IPS-11a (cell line): ENCODE results near the gene TECTB.

ENCODE experiments used
- H3K4me3 ChIP-seq: one replicate; pipeline ENCODE4 v1.5.1; 2013; ENCODE audit warnings: low read depth, low read length, control low read depth

Gene TECTB

DNA sequence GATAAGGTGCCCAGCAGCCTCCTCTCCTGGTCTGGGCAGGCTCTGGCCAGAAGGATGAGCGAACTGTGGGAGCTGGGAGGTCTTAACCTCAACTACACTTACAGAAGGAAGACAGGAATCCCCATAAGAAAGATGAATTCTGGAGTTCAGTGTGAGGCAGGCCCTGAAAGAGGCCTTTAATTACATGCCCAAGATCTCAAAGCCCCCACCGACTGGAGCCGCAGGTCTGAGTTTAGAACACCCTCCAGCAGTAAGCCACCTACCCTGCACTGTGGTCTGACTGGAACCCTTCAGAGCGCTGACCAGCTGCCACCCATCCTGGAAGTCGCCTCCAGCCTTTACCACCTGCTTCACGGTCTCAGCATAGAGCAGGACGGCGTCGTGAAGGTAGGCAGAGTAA lies 62.5 kb downstream of the TECTB start:
- no peak overlapping the region for H3K4me3 ChIP-seq

DNA sequence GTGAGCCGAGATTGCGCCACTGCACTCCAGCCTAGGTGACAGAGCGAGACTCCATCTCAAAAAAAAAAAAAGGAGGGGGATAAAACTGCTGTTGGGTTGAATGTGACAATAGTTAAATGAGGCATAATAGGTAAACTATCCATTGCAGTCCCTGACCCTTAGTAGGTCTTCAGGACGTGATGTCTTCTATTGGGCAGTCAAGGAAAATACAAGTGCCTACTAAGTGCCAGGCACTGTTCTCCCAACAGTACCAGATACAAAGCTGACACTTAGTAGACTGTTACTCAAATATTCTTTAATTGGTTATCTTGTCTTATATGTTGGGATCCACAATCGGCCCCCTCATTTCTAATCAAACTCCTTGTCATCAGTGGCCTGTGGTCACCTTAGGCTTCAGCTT lies 63.6 kb downstream of the TECTB start:
- H3K4me3 ChIP-seq: no peak overlapping the region

DNA sequence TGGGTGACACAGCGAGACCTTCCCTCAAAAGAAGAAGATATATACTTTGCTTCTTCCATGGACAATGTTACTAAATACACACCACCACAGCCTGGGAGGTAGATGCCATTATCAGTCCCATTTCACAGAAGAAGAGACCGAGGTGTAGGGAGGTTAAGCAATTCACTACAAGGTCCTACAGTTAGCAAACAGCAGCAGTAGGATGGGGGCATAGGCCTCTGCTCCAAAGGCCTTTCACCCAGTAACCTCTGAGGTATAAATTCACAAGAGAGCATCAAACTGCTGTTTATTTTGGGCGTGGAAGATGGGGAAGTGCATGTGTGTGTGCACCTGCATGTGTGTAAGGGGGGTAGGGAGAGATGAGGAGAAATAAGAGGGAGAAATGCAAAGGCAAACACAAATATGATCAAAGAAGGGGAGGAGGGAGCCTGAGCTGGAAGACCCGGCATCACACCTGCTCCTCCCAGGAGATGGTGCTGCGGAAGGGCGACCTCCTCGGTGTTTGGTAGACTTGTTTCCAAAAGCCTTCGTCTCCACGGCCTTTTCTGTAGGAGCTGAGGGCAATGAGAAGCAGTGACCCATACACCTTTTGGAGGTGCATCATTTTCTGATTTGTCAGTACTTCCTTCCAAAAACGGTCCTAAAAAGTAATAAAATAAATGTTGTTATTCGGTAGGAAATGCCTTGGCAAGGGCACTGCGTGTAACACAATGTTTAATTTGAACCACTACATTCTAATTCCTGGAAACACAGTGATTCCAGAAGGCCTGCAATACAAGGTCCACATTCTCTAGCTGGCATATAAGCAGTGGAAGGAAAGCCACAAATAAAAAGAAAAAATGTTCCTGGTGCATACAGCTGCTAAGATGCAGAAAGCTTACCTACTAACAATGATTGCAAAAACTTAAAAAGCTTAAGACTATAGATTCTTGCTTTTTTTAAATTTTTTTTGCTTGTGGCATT lies 64.8 kb downstream of the TECTB start:
- no peak overlapping the region for H3K4me3 ChIP-seq

DNA sequence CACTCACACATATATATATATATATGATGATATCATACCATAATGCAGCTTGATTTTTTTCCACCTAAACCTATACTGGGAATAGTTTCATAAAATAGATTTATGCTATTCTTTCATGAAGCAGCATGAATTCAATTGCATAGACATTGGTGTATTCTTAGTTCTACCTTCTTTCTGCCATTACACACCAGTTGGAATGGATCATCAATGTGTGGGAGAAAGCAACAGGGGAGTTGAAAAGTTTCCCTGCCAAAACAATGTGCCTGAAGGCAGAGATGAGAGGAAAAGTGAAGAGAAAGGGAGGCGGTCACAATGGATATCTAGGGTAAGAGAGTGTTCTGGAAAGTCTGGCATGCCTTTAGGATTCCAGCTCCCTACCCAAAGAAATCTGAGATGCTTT lies 65.6 kb downstream of the TECTB start:
- no peak overlapping the region for H3K4me3 ChIP-seq

DNA sequence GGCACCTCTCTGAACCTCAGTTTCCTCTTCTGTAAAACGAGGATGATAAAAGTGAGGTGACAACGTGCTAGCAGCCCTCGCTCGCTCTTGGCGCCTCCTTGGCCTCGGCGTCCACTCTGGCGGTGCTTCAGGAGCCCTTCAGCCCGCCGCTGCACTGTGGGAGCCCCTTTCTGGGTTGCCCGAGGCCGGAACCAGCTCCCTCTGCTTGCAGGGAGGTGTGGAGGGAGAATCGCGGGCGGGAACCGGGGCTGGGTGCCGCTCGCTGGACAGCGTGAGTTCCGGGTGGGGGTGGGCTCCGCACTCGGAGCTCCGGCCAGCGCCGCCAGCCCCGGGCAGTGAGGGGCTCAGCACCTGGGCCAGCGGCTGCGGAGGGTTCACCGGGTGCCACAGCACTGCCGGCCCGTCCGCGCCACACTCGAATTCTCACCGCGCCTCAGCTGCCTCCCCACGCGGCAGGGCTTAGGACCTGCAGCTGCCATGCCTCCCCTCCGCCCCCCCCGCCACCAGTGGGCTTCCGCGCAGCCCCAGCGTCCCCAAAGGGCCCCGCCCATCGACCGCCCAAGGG lies 66.4 kb downstream of the TECTB start:
- no peak overlapping the region for H3K4me3 ChIP-seq

DNA sequence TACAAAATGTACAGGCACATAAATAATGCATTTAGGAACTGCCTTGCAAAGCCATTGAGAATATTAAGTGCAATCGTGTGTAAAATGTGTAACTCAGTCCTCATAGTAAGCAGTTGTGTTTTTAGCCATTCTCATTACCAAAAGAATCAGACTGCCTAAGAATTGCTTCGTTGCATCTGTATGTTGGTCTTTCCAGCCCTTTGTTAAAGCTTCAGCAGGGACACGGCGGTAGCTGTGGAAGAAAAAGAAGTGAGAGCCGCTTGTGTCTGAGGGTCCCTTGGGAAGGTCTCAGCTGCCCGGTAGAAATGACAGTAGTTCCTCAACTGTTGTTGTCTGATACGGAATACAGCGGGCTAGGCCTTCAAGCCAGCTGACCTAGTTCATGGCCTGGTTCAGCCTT lies 67.9 kb downstream of the TECTB start:
- H3K4me3 ChIP-seq: no peak overlapping the region

DNA sequence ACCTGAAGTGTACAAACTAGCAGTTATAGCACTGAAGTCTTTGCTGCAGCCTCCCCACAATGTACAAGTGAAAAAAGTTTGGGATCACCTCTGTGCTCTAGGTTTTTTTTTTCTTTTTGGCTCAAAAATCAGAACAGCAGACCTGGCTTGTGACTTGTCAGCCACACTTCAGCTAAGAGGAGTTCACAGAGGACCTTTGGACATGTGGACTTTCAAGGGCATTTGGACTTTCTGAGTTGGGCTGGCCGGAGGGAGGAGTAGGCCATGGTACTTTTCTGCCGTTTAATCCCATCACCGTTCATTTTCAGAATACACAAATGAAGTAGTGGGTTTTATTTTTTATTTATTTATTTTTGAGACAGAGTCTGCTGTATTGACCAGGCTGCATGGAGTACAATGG lies 68.8 kb downstream of the TECTB start:
- H3K4me3 ChIP-seq: no peak overlapping the region

DNA sequence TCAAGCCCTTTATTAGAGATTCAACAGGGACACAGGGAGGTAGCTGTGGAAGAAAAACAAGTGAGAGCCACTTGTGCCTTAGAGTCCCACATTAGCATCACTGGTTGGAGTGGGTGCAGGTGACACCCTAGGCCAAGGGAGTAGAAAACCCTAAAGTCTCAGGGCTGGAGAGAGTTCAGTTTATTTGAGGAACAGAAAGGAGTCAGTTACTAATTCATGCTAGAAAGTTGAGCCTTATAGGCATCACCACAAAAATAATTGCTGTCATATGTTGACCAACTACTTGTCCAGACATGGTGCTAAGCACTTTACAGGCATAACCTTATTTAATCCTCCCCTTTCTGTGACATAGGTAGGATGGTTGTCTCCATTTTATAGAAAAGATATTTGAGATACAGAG lies 69.8 kb downstream of the TECTB start:
- H3K4me3 ChIP-seq: no peak overlapping the region
